SU-DHL-6 (cell line): ENCODE measurements around the gene MTHFSD.

Experiments
- CTCF ChIP-seq: fragments of 200-600 bp; sonication (generic); IDR thresholded peaks from one replicate; pipeline ENCODE4 v1.5.1; 2017; ENCODE audit warnings: antibody characterized with exemption, mild to moderate bottlenecking, low read length, moderate library complexity; ENCODE audit not compliant: insufficient read depth, poor library complexity, severe bottlenecking
- EZH2phosphoT487 ChIP-seq: fragments of 200-600 bp; sonication (generic), shearing (Covaris generic); conservative IDR thresholded peaks from 2 replicates; pipeline ENCODE4 v1.6.1; 2018; ENCODE audit warnings: mild to moderate bottlenecking, antibody characterized with exemption, low read length, moderate library complexity, mixed read lengths

- TF ChIP-seq EZH2phosphoT487 (no peak), CTCF (no peak)
Observed at GRCh38 chr16:86585821-86586611, 31.0 kb upstream of the MTHFSD start.
